ELF-1 (cell line): ENCODE data around the gene ANXA9.

Experiments
- DNase-seq: peaks from one replicate; pipeline ENCODE4 v3.0.0-alpha.2; 2016; ENCODE audit warnings: low read depth, low spot score

Gene ANXA9

GRCh38 chr1:150974580-150975478 lies 7.3 kb upstream of the ANXA9 start, which contains the start of gene CERS2:
TSS of gene CERS2 (minus strand) at chr1:150974835. CDS start at chr1:150969090, 5,745 bp downstream.
- peak; percentile 66 for DNase-seq

GRCh38 chr1:150976401-150976821 lies 5.7 kb upstream of the ANXA9 start:
- peak; percentile 65 for DNase-seq

- DNase-seq, result peak; percentile 74
Observed at GRCh38 chr1:150976879-150977694, 5.0 kb upstream of the ANXA9 start.

GRCh38 chr1:150979092-150980056 lies 2.7 kb upstream of the ANXA9 start:
- DNase-seq, result peak; percentile 93

GRCh38 chr1:150981177-150981804 lies 801 bp upstream of the ANXA9 start:
- peak; percentile 96 for DNase-seq

GRCh38 chr1:150985179-150985825 lies 3.2 kb downstream of the ANXA9 start:
- DNase-seq, result peak; percentile 37

GRCh38 chr1:150987924-150988323 lies 5.8 kb downstream of the ANXA9 start:
- no peak for DNase-seq

- no peak for DNase-seq
Observed at GRCh38 chr1:150992626-150993025, 10.5 kb downstream of the ANXA9 start.

- no peak for DNase-seq
Observed at GRCh38 chr1:150994248-150994647, 12.2 kb downstream of the ANXA9 start.

- DNase-seq, result no peak
Observed at GRCh38 chr1:150995460-150995859, 13.4 kb downstream of the ANXA9 start.

- DNase-seq, result peak; percentile 80
Observed at GRCh38 chr1:150995896-150996295, 13.8 kb downstream of the ANXA9 start.

- no peak for DNase-seq
Observed at GRCh38 chr1:150997126-150997872, 15.2 kb downstream of the ANXA9 start.

GRCh38 chr1:150997949-150998348 lies 15.9 kb downstream of the ANXA9 start:
- no peak for DNase-seq

- DNase-seq, result no peak
Observed at GRCh38 chr1:150999051-150999674, 17.1 kb downstream of the ANXA9 start.

GRCh38 chr1:150999926-151000325 lies 17.8 kb downstream of the ANXA9 start:
- DNase-seq, result no peak

- no peak for DNase-seq
Observed at GRCh38 chr1:151000408-151000807, 18.3 kb downstream of the ANXA9 start.

- DNase-seq, result no peak
Observed at GRCh38 chr1:151001602-151002001, 19.5 kb downstream of the ANXA9 start.

GRCh38 chr1:151002051-151002450 lies 20.0 kb downstream of the ANXA9 start:
- DNase-seq, result no peak

GRCh38 chr1:151002611-151003010 lies 20.5 kb downstream of the ANXA9 start:
- no peak for DNase-seq
